Fibroblast of the aortic adventitia (primary cell): ENCODE measurements around the gene USP2. TPM values are rescaled to one million over a fixed set of nuclear protein-coding genes. Genes with fewer than 3 reads are reported as not detected.

Experiments
- DNase-seq: peaks from one replicate; pipeline ENCODE4 v3.0.0-alpha.2; 2010; ENCODE audit warnings: low read depth
- H3K4me3 ChIP-seq: 2 replicates; pipeline ENCODE4 v1.5.1; 2011; ENCODE audit warnings: low read depth, mild to moderate bottlenecking, control low read depth, low read length, moderate library complexity
- CTCF ChIP-seq: IDR thresholded peaks from 2 replicates; pipeline ENCODE4 v1.5.1; 2011; ENCODE audit warnings: mild to moderate bottlenecking, low read length, control low read depth, inconsistent platforms; ENCODE audit not compliant: insufficient read depth
- total RNA-seq: library from RNA; depleted of rRNA; stranded (reverse); fragments of >200 nt; gene quantifications from 2 replicates; pipeline ENCODE4 v1.2.3, GENCODE V29; 2012; ENCODE audit warnings: low replicate concordance

USP2 gene
- total RNA-seq, 1 donor = 0.36 TPM

GRCh38 chr11:119314726-119315125 is 66.8 kb downstream of the USP2 start:
- no peak for DNase-seq
- no peak overlapping the region for H3K4me3 ChIP-seq

GRCh38 chr11:119310682-119311052 is 70.8 kb downstream of the USP2 start:
- no peak for TF ChIP-seq CTCF
- no peak for DNase-seq
- no peak overlapping the region for H3K4me3 ChIP-seq

More at GRCh38 chr11:119314726-119315125, 66.8 kb downstream of the USP2 start:
- no peak for TF ChIP-seq CTCF

- no peak overlapping the region for H3K4me3 ChIP-seq
- no peak for DNase-seq
- no peak for TF ChIP-seq CTCF
Measured at GRCh38 chr11:119309953-119310681, 71.4 kb downstream of the USP2 start.

- no peak overlapping the region for H3K4me3 ChIP-seq
- no peak for TF ChIP-seq CTCF
- DNase-seq = no peak
Measured at GRCh38 chr11:119309411-119309810, 72.1 kb downstream of the USP2 start.

GRCh38 chr11:119307974-119308373 is 73.5 kb downstream of the USP2 start:
- no peak overlapping the region for H3K4me3 ChIP-seq
- TF ChIP-seq CTCF = no peak
- DNase-seq = no peak

- DNase-seq = no peak
- H3K4me3 ChIP-seq = no peak overlapping the region
- no peak for TF ChIP-seq CTCF
Measured at GRCh38 chr11:119307219-119307618, 74.3 kb downstream of the USP2 start.
